Activated T-cell treated with anti-CD3 and anti-CD28 coated beads, Interleukin-2, amount 50 U/mL, for 24 hours (primary cell): ENCODE measurements around the gene GRK1.
"Not testable (repeated sequence)": the region's sequence is repeated elsewhere in the genome, so short reads cannot be mapped to it uniquely, and the experiment has no call there.

ENCODE experiments used
- DNase-seq: peaks from one replicate; pipeline ENCODE4 v3.0.0-alpha.2; 2020
- H3K27ac Mint-ChIP-seq: 2 replicates; pipeline ENCODE4 v1.8.0; 2020; ENCODE audit warnings: mild to moderate bottlenecking, mixed read lengths
- H3K27me3 Mint-ChIP-seq: 2 replicates; pipeline ENCODE4 v1.8.0; 2020; ENCODE audit warnings: mixed read lengths
- H3K36me3 Mint-ChIP-seq: 2 replicates; pipeline ENCODE4 v1.8.0; 2020; ENCODE audit warnings: low read depth, mixed read lengths
- H3K4me1 Mint-ChIP-seq: 2 replicates; pipeline ENCODE4 v1.8.0; 2020; ENCODE audit warnings: low read depth, mixed read lengths
- H3K4me3 Mint-ChIP-seq: 2 replicates; pipeline ENCODE4 v1.8.0; 2020; ENCODE audit warnings: mild to moderate bottlenecking, moderate library complexity, mixed read lengths
- H3K9me3 Mint-ChIP-seq: 2 replicates; pipeline ENCODE4 v1.8.0; 2020; ENCODE audit warnings: mixed read lengths

The GRK1 gene

GRCh38 chr13:113722921-113723320 lies 55.9 kb downstream of the GRK1 start:
- Mint-ChIP-seq H3K4me3 (no peak overlapping the region), H3K4me1 (peaks cover 12% of the 10 kb centered on the region), H3K9me3 (no peaks in the 10 kb centered on the region), H3K27ac (no peak overlapping the region), H3K36me3 (no peaks in the 10 kb centered on the region), H3K27me3 (no peaks in the 10 kb centered on the region)
- no peak for DNase-seq

- DNase-seq, result no peak
- H3K36me3 Mint-ChIP-seq, result no peaks in the 10 kb centered on the region
- no peak overlapping the region for H3K27ac Mint-ChIP-seq
- no peaks in the 10 kb centered on the region for H3K9me3 Mint-ChIP-seq
- H3K4me1 Mint-ChIP-seq, result peaks cover 12% of the 10 kb centered on the region
- peaks cover 2% of the 10 kb centered on the region for H3K27me3 Mint-ChIP-seq
- H3K4me3 Mint-ChIP-seq, result no peak overlapping the region
Measured at GRCh38 chr13:113723410-113724015, 56.5 kb downstream of the GRK1 start.

- no peaks in the 10 kb centered on the region for H3K9me3 Mint-ChIP-seq
- H3K4me3 Mint-ChIP-seq, result peak overlapping the region; percentile 74
- no peak for DNase-seq
- H3K4me1 Mint-ChIP-seq, result peaks cover 12% of the 10 kb centered on the region
- peak overlapping the region; percentile 93 for H3K27ac Mint-ChIP-seq
- H3K27me3 Mint-ChIP-seq, result peaks cover 7% of the 10 kb centered on the region
- H3K36me3 Mint-ChIP-seq, result no peaks in the 10 kb centered on the region
Measured at GRCh38 chr13:113724016-113724758, 57.2 kb downstream of the GRK1 start.

GRCh38 chr13:113724780-113725315 lies 57.8 kb downstream of the GRK1 start:
- peak; percentile 94 for DNase-seq
- H3K36me3 Mint-ChIP-seq, result no peaks in the 10 kb centered on the region
- peak overlapping the region; percentile 74 for H3K4me3 Mint-ChIP-seq
- peaks cover 12% of the 10 kb centered on the region for H3K4me1 Mint-ChIP-seq
- peaks cover 13% of the 10 kb centered on the region for H3K27me3 Mint-ChIP-seq
- H3K9me3 Mint-ChIP-seq, result no peaks in the 10 kb centered on the region
- H3K27ac Mint-ChIP-seq, result peak overlapping the region; percentile 93

GRCh38 chr13:113725329-113726105 lies 58.5 kb downstream of the GRK1 start:
- DNase-seq, result peak; percentile 87
- peaks cover 12% of the 10 kb centered on the region for H3K4me1 Mint-ChIP-seq
- not testable (repeated sequence) for H3K36me3 Mint-ChIP-seq, H3K9me3 Mint-ChIP-seq
- H3K27me3 Mint-ChIP-seq, result peaks cover 17% of the 10 kb centered on the region
- peak overlapping the region; percentile 93 for H3K27ac Mint-ChIP-seq
- peak overlapping the region; percentile 74 for H3K4me3 Mint-ChIP-seq

- peak; percentile 64 for DNase-seq
- H3K9me3 Mint-ChIP-seq, H3K36me3 Mint-ChIP-seq: not testable (repeated sequence)
- Mint-ChIP-seq H3K27ac (peak overlapping the region; percentile 80), H3K4me1 (peaks cover 12% of the 10 kb centered on the region), H3K27me3 (peaks cover 20% of the 10 kb centered on the region), H3K4me3 (peak overlapping the region; percentile 61)
Measured at GRCh38 chr13:113726106-113726821, 59.2 kb downstream of the GRK1 start.

- peaks cover 20% of the 10 kb centered on the region for H3K27me3 Mint-ChIP-seq
- H3K4me1 Mint-ChIP-seq, result peaks cover 12% of the 10 kb centered on the region
- no peaks in the 10 kb centered on the region for H3K36me3 Mint-ChIP-seq
- DNase-seq, result no peak
- no peak overlapping the region for H3K4me3 Mint-ChIP-seq
- H3K27ac Mint-ChIP-seq, result peak overlapping the region; percentile 80
- no peaks in the 10 kb centered on the region for H3K9me3 Mint-ChIP-seq
Measured at GRCh38 chr13:113726961-113727411, 60.0 kb downstream of the GRK1 start.

GRCh38 chr13:113728571-113729054 lies 61.6 kb downstream of the GRK1 start:
- Mint-ChIP-seq H3K4me1 (peaks cover 12% of the 10 kb centered on the region), H3K9me3 (no peaks in the 10 kb centered on the region), H3K27me3 (peaks cover 20% of the 10 kb centered on the region), H3K4me3 (no peak overlapping the region), H3K36me3 (no peaks in the 10 kb centered on the region), H3K27ac (no peak overlapping the region)
- DNase-seq, result no peak

- H3K27ac Mint-ChIP-seq, result no peak overlapping the region
- peaks cover 10% of the 10 kb centered on the region for H3K4me1 Mint-ChIP-seq
- peaks cover 20% of the 10 kb centered on the region for H3K27me3 Mint-ChIP-seq
- H3K36me3 Mint-ChIP-seq, result no peaks in the 10 kb centered on the region
- no peaks in the 10 kb centered on the region for H3K9me3 Mint-ChIP-seq
- no peak overlapping the region for H3K4me3 Mint-ChIP-seq
- DNase-seq, result no peak
Measured at GRCh38 chr13:113729187-113730019, 62.4 kb downstream of the GRK1 start.

GRCh38 chr13:113730258-113730691 lies 63.3 kb downstream of the GRK1 start:
- peaks cover 20% of the 10 kb centered on the region for H3K27me3 Mint-ChIP-seq
- no peak overlapping the region for H3K4me3 Mint-ChIP-seq
- H3K36me3 Mint-ChIP-seq, result no peaks in the 10 kb centered on the region
- DNase-seq, result no peak
- no peaks in the 10 kb centered on the region for H3K9me3 Mint-ChIP-seq
- H3K4me1 Mint-ChIP-seq, result peaks cover 6% of the 10 kb centered on the region
- H3K27ac Mint-ChIP-seq, result no peak overlapping the region

- Mint-ChIP-seq H3K36me3 (no peaks in the 10 kb centered on the region), H3K27me3 (peaks cover 20% of the 10 kb centered on the region), H3K9me3 (no peaks in the 10 kb centered on the region), H3K27ac (no peak overlapping the region), H3K4me1 (peaks cover 6% of the 10 kb centered on the region), H3K4me3 (no peak overlapping the region)
- no peak for DNase-seq
Measured at GRCh38 chr13:113730831-113731191, 63.8 kb downstream of the GRK1 start.

- peaks cover 20% of the 10 kb centered on the region for H3K27me3 Mint-ChIP-seq
- H3K4me3 Mint-ChIP-seq, result no peak overlapping the region
- no peaks in the 10 kb centered on the region for H3K36me3 Mint-ChIP-seq
- H3K4me1 Mint-ChIP-seq, result peaks cover 4% of the 10 kb centered on the region
- H3K27ac Mint-ChIP-seq, result no peak overlapping the region
- no peak for DNase-seq
- no peaks in the 10 kb centered on the region for H3K9me3 Mint-ChIP-seq
Measured at GRCh38 chr13:113731192-113732175, 64.5 kb downstream of the GRK1 start.
